ENCODE data around the gene BEGAIN. TPM values are rescaled to one million over a fixed set of nuclear protein-coding genes. Genes with fewer than 3 reads are reported as not detected.

BEGAIN gene
- polyA plus RNA-seq, 1 donor from 2014 or later, result 10.9 TPM

DNA sequence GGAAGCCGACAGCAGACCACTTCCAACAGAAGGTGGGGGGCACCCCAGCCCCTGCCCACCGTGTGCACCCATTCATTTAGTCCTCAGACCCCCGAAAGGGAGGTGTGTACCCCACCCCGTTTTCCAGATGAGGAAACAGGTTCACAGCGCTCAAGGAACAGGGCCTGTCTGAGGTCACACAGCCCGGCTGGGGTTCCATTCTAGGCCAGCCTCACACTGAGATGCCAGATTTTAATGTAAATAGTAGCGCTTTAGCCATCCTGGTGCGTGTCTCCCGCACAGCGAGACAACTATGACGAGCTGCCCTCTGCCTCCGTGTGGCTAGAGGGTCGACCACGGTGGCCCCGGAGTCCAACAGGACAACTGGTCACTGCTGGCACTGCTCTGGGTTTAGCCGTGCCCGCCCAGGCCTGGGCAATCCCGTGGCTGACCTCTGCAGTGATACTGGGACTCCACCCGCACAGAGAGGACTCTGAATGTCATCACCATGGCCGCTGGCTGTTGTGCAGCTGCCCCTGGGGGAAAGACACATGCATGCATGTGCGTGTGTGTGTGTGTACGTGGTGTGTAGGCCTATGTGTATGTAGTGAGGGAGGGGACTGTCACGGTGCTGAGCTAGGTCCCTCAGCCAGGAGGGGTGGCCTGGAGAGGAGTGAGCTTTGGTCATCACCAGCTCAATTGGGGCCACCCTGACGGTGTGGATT is 31.6 kb downstream of the BEGAIN start:
- H3K79me2 ChIP-seq (replicated peaks; ENCODE audit: insufficient read depth, low read length), result no peaks in the 10 kb centered on the region
- H3K9me3 ChIP-seq (ENCODE audit: low read length), result no peaks in the 10 kb centered on the region
- no peak overlapping the region for H3K4me2 ChIP-seq (ENCODE audit: low read length)
- no peaks in the 10 kb centered on the region for H3F3A ChIP-seq (ENCODE audit: insufficient read depth, low read length, poor library complexity, severe bottlenecking)
- no peak overlapping the region for H3K27ac ChIP-seq (ENCODE audit: low read length)
- no peak overlapping the region for H2AFZ ChIP-seq (ENCODE audit: low read depth, low read length)
- no peaks in the 10 kb centered on the region for H3K9me2 ChIP-seq (ENCODE audit: insufficient read depth, low read length)
- TF ChIP-seq POLR2AphosphoS5 (IDR thresholded peaks at IDR 0.05), result no peak
- no peak for TF ChIP-seq EZH2 (IDR thresholded peaks at IDR 0.05; ENCODE audit: borderline replicate concordance, insufficient read depth, low read length, poor library complexity, severe bottlenecking)
- H3K36me3 ChIP-seq (ENCODE audit: insufficient read depth, low read length), result no peaks in the 10 kb centered on the region
- H3K27me3 ChIP-seq (ENCODE audit: insufficient read depth, low read depth, low read length), result no peaks in the 10 kb centered on the region
- no peaks in the 10 kb centered on the region for H4K20me1 ChIP-seq (ENCODE audit: insufficient read depth)
- no peak overlapping the region for H3K9ac ChIP-seq (ENCODE audit: low read length)
- no peak overlapping the region for H3K4me3 ChIP-seq (ENCODE audit: low read length)

DNA sequence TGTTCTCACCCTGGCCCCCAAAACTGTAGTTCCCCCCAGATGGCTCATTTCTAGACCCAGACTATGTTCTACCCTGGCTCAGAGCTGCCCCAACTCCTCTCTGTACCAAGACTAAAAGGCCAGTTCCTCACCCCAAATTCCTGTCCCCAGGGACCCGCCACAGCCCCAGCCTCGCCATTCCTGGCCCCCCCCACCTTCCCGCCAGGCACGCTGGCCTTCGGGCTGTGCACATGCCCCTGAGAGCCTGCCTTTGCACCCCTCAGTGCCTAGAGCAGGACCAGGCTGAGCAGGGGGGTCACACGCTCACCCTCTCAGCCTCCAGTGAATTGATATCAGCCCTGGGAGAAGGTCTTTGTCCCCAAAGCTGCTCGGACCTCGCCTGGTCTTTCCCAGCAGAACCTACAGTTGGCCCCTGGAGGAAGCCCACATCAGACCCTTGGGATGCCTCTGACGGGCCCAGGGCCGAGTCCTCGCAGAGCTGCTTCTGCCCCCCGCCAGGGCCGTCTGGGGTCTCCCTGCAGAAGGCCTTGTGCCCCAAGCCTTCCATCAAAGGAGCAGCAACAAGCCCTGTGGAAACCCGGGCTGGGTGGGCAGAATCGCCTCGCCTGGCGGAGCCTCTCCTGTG is 32.4 kb downstream of the BEGAIN start:
- Histone ChIP-seq H3F3A (ENCODE audit: insufficient read depth, low read length, poor library complexity, severe bottlenecking) (no peaks in the 10 kb centered on the region), H2AFZ (ENCODE audit: low read depth, low read length) (no peak overlapping the region), H3K36me3 (ENCODE audit: insufficient read depth, low read length) (no peaks in the 10 kb centered on the region), H3K4me3 (ENCODE audit: low read length) (no peak overlapping the region), H3K27ac (ENCODE audit: low read length) (no peak overlapping the region), H3K27me3 (ENCODE audit: insufficient read depth, low read depth, low read length) (no peaks in the 10 kb centered on the region), H3K9ac (ENCODE audit: low read length) (no peak overlapping the region), H3K4me2 (ENCODE audit: low read length) (no peak overlapping the region), H4K20me1 (ENCODE audit: insufficient read depth) (no peaks in the 10 kb centered on the region), H3K9me2 (ENCODE audit: insufficient read depth, low read length) (no peaks in the 10 kb centered on the region), H3K9me3 (ENCODE audit: low read length) (no peaks in the 10 kb centered on the region), H3K79me2 (replicated peaks; ENCODE audit: insufficient read depth, low read length) (no peaks in the 10 kb centered on the region)
- TF ChIP-seq POLR2AphosphoS5 (IDR thresholded peaks at IDR 0.05), result no peak
- TF ChIP-seq REST (IDR thresholded peaks at IDR 0.05; ENCODE audit: borderline replicate concordance), result no peak
- no peak for TF ChIP-seq CTCF (IDR thresholded peaks at IDR 0.05; ENCODE audit: poor library complexity, severe bottlenecking)
- no peak for TF ChIP-seq EP300 (conservative IDR thresholded peaks at IDR 0.05; ENCODE audit: poor library complexity, severe bottlenecking)
- TF ChIP-seq RAD21 (conservative IDR thresholded peaks at IDR 0.05), result no peak
- TF ChIP-seq SMC3 (conservative IDR thresholded peaks at IDR 0.05; ENCODE audit: poor library complexity), result no peak
- TF ChIP-seq EZH2 (IDR thresholded peaks at IDR 0.05; ENCODE audit: borderline replicate concordance, insufficient read depth, low read length, poor library complexity, severe bottlenecking), result no peak
